Neutrophil (primary cell): ENCODE measurements around the gene AKAP6.

ENCODE experiments used
- H3K27ac ChIP-seq: fragments of 200-600 bp; sonication (generic); 2 replicates; pipeline ENCODE4 v1.5.1; 2016; ENCODE audit warnings: mild to moderate bottlenecking, moderate library complexity
- H3K27me3 ChIP-seq: fragments of 200-600 bp; sonication (generic); 2 replicates; pipeline ENCODE4 v1.6.0; 2016; ENCODE audit warnings: mild to moderate bottlenecking
- H3K36me3 ChIP-seq: fragments of 200-600 bp; sonication (generic); 2 replicates; pipeline ENCODE4 v1.5.1; 2017
- H3K4me1 ChIP-seq, 2 experiments: fragments of 200-600 bp in 1 of 2; sonication (generic) in 1 of 2; 1 replicate in 1 of 2; 2 replicates in 1 of 2; pipeline versions ENCODE4 v1.5.1 to v1.6.1; 2013 to 2016; ENCODE audit warnings: low read depth in 1 of 2, low read length in 1 of 2, mild to moderate bottlenecking in 1 of 2, moderate library complexity in 1 of 2; ENCODE audit not compliant: control insufficient read depth in 1 of 2, insufficient read depth in 1 of 2
- H3K4me3 ChIP-seq, 2 experiments: fragments of 200-600 bp in 1 of 2; sonication (generic) in 1 of 2; 1 replicate in 1 of 2; 2 replicates in 1 of 2; pipeline ENCODE4 v1.5.1; 2013 to 2016; ENCODE audit warnings: low read depth in 1 of 2, low read length in 1 of 2, mild to moderate bottlenecking in 1 of 2, moderate library complexity in 1 of 2
- H3K9me3 ChIP-seq: fragments of 200-600 bp; sonication (generic); 2 replicates; pipeline ENCODE4 v1.5.1; 2016
- TF ChIP-seq, protein P1 (sequence below): fragments of 200-600 bp; sonication (generic); IDR thresholded peaks from 2 replicates; pipeline ENCODE4 v1.5.1; 2016; ENCODE audit warnings: antibody characterized with exemption

The AKAP6 gene

DNA sequence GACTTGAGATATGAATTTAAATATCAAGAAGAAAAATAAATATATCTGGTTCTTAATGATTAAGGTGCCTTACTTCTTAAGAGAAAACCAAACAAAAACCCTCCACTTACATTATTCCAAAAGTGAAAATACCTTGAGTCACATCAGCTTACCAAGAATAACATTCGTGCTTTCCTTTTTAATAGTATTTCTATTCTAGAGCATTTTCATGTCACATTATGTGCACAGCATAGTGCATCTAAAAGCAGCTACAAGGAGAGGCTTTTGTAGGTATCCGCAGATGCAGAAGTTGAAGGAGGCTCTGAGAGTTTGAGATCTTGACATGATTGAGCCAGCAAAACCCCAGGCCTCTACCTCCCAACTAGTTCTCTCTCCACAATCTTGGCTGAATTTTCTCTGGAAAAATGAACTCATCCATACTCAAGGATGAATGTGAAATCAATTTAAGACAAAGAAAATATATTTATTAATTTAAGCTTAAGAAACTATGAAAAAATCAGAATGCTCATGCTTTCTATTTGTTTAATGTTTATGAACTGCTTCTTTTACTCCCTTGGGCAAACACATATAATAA lies 275.0 kb downstream of the AKAP6 start:
- no peak overlapping the region for H3K4me3 ChIP-seq
- no peaks in the 10 kb centered on the region for H3K4me1 ChIP-seq
- H3K27ac ChIP-seq, result no peak overlapping the region
- H3K9me3 ChIP-seq, result no peaks in the 10 kb centered on the region
- TF ChIP-seq, protein P1, sequence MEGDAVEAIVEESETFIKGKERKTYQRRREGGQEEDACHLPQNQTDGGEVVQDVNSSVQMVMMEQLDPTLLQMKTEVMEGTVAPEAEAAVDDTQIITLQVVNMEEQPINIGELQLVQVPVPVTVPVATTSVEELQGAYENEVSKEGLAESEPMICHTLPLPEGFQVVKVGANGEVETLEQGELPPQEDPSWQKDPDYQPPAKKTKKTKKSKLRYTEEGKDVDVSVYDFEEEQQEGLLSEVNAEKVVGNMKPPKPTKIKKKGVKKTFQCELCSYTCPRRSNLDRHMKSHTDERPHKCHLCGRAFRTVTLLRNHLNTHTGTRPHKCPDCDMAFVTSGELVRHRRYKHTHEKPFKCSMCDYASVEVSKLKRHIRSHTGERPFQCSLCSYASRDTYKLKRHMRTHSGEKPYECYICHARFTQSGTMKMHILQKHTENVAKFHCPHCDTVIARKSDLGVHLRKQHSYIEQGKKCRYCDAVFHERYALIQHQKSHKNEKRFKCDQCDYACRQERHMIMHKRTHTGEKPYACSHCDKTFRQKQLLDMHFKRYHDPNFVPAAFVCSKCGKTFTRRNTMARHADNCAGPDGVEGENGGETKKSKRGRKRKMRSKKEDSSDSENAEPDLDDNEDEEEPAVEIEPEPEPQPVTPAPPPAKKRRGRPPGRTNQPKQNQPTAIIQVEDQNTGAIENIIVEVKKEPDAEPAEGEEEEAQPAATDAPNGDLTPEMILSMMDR, result no peak
- H3K27me3 ChIP-seq, result no peaks in the 10 kb centered on the region
- H3K36me3 ChIP-seq, result no peaks in the 10 kb centered on the region

DNA sequence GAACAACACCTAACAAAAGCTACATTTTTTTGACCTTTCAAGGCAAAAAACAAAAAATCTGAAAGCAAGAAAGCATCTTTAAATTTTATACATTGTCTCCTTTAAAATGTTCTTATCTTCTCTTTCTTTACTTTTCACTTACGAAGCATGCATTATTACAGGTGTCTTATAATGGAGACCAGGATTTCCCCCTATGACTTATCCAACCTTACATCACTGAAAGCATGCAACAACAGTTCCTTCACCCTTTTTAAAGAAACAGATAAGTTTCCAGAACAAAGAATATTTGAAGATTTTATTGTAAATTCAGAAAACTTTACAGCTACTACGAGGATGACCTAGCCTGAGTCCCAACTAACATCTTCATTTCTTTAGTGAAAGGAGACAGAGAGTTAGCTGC lies 277.2 kb downstream of the AKAP6 start:
- no peaks in the 10 kb centered on the region for H3K27me3 ChIP-seq
- H3K4me3 ChIP-seq, result no peak overlapping the region
- H3K9me3 ChIP-seq, result no peaks in the 10 kb centered on the region
- H3K4me1 ChIP-seq, result no peaks in the 10 kb centered on the region
- TF ChIP-seq, protein P1, result no peak
- H3K27ac ChIP-seq, result no peak overlapping the region
- no peaks in the 10 kb centered on the region for H3K36me3 ChIP-seq

DNA sequence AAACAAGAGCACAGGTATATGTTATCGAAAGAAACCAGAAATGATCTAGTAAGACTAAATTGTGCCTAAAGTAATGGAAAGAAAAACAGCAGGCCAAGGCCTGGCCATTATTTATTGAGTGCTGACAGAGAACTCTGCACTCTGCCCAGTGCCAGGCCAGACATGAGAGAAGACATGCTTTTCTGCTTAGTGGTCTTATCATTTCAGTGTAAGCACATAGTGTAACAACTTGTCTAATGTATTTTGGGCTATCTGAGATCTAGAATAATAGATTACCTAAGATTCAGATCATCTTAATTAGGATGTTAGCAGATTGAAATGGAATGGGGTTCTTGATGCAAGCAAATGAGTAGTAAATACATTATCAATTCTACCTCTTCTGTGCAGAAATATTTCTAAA lies 278.3 kb downstream of the AKAP6 start:
- Histone ChIP-seq H3K4me3 (no peak overlapping the region), H3K36me3 (no peaks in the 10 kb centered on the region), H3K27ac (no peak overlapping the region), H3K4me1 (no peaks in the 10 kb centered on the region), H3K9me3 (no peaks in the 10 kb centered on the region), H3K27me3 (no peaks in the 10 kb centered on the region)
- TF ChIP-seq, protein P1, result no peak

DNA sequence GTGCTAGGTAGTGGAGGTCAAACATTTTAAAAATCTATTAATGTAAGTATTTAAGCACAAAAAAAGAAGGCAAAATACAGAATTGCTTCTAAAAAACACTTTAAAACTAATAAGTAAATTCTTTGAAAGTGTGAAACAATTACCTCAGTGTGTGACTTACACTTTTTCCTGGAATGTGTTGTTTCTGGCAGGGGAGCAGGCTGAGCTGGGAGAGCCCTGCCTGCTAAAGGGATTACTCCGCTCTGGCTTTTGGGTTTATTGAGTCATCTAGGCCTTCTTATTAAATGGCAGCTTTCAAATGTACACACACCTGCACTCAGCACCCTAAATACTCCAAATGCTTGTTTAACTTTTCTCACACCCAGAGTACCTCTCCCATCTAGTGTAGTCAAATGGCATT lies 279.8 kb downstream of the AKAP6 start:
- no peak overlapping the region for H3K27ac ChIP-seq
- H3K4me3 ChIP-seq, result no peak overlapping the region
- no peaks in the 10 kb centered on the region for H3K4me1 ChIP-seq
- no peaks in the 10 kb centered on the region for H3K27me3 ChIP-seq
- no peaks in the 10 kb centered on the region for H3K36me3 ChIP-seq
- TF ChIP-seq, protein P1, result no peak
- no peaks in the 10 kb centered on the region for H3K9me3 ChIP-seq

- Histone ChIP-seq H3K4me3 (no peak overlapping the region), H3K4me1 (no peaks in the 10 kb centered on the region), H3K27ac (no peak overlapping the region), H3K36me3 (no peaks in the 10 kb centered on the region), H3K27me3 (no peaks in the 10 kb centered on the region), H3K9me3 (no peaks in the 10 kb centered on the region)
- TF ChIP-seq, protein P1, result no peak
These were observed 280.3 kb downstream of the AKAP6 start for GRCh38 chr14:32609388-32609787.

- no peaks in the 10 kb centered on the region for H3K4me1 ChIP-seq
- H3K27ac ChIP-seq, result no peak overlapping the region
These were observed 282.7 kb downstream of the AKAP6 start for GRCh38 chr14:32611752-32612151.

More at GRCh38 chr14:32611752-32612151, 282.7 kb downstream of the AKAP6 start:
- no peak overlapping the region for H3K4me3 ChIP-seq
- H3K9me3 ChIP-seq, result no peaks in the 10 kb centered on the region
- H3K27me3 ChIP-seq, result no peaks in the 10 kb centered on the region
- no peaks in the 10 kb centered on the region for H3K36me3 ChIP-seq
- TF ChIP-seq, protein P1, result no peak
